Measurements from ENCODE around the gene ABHD17A. TPM values are rescaled to one million over a fixed set of nuclear protein-coding genes. Genes with fewer than 3 reads are reported as not detected.

Gene ABHD17A
- total and polyA plus RNA-seq, 2 donors, result 90.4 to 97.4 TPM

GRCh38 chr19:1837222-1837565 lies 48.1 kb downstream of the ABHD17A start:
- DNase-seq (ENCODE audit: low read depth in 6 of 9, low spot score in 9 of 9), result no peak
- no peaks in the 10 kb centered on the region for H3K27me3 ChIP-seq (ENCODE audit: control insufficient read depth in 2 of 2, insufficient read depth in 1 of 2, low read length in 1 of 2)
- H3K27ac ChIP-seq (ENCODE audit: low read depth in 1 of 2, low read length in 1 of 2), result no peak overlapping the region
- H3K4me3 ChIP-seq (ENCODE audit: low read length in 2 of 2), result no peak overlapping the region
- 87% methylated on average over 11 of the region's 11 CpGs for WGBS
- peaks cover 18 to 23% of the 10 kb centered on the region in 2 donors for H3K4me1 ChIP-seq (ENCODE audit: control insufficient read depth in 2 of 2, insufficient read depth in 2 of 2, low read length in 2 of 2)
- no peaks in the 10 kb centered on the region for H3K9me3 ChIP-seq (ENCODE audit: control insufficient read depth in 2 of 2, insufficient read depth in 1 of 2, low read length in 1 of 2)
- H3K36me3 ChIP-seq (ENCODE audit: control insufficient read depth in 2 of 2, insufficient read depth in 2 of 2, low read length in 1 of 2), result peaks cover 23 to 41% of the 10 kb centered on the region in 2 donors

DNA sequence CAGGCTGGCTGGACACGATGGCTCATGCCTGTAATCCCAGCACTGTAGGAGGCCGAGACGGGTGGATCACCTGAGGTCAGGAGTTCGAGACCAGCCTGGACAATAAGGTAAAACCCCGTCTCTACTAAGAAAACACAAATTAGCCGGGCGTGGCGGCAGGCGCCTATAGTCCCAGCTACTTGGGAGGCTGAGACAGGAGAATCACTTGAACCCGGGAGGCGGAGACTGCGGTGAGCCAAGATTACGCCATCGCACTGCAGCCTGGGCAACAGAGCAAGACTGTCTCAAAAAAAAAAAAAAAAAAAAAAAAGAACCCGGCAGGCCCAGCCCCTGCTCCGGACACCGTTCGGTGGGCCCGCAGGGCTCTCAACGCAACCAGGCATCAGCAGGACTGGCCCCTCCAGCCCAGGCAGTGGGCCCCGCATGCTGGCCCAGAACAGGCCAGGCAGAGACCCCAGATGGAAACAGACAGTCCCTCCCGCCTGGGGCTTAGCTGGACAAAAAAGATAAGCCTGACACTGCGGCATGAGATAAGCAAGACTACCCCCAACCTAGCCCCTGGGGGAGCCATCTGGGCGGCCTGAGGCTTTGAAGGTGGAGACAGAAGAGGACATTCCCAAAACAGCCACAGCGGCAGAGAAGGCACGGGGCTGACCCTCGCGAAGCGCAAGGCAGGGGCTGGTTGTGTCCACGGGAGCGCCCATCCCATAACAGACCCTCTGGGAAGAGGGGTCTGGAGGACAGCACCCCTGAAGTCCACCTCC lies 48.7 kb downstream of the ABHD17A start:
- H3K4me1 ChIP-seq (ENCODE audit: control insufficient read depth in 2 of 2, insufficient read depth in 2 of 2, low read length in 2 of 2), result peaks cover 18 to 21% of the 10 kb centered on the region in 2 donors
- no peak overlapping the region for H3K4me3 ChIP-seq (ENCODE audit: low read length in 2 of 2)
- no peak for DNase-seq (ENCODE audit: low read depth in 6 of 9, low spot score in 9 of 9)
- H3K27ac ChIP-seq (ENCODE audit: low read depth in 1 of 2, low read length in 1 of 2), result no peak overlapping the region
- H3K27me3 ChIP-seq (ENCODE audit: control insufficient read depth in 2 of 2, insufficient read depth in 1 of 2, low read length in 1 of 2), result no peaks in the 10 kb centered on the region
- peaks cover 28 to 44% of the 10 kb centered on the region in 2 donors for H3K36me3 ChIP-seq (ENCODE audit: control insufficient read depth in 2 of 2, insufficient read depth in 2 of 2, low read length in 1 of 2)
- no peaks in the 10 kb centered on the region for H3K9me3 ChIP-seq (ENCODE audit: control insufficient read depth in 2 of 2, insufficient read depth in 1 of 2, low read length in 1 of 2)
- 98% methylated on average over 31 of the region's 31 CpGs for WGBS

- H3K4me3 ChIP-seq (ENCODE audit: low read length in 2 of 2), result no peak overlapping the region
- H3K4me1 ChIP-seq (ENCODE audit: control insufficient read depth in 2 of 2, insufficient read depth in 2 of 2, low read length in 2 of 2), result peaks cover 0 to 7% of the 10 kb centered on the region in 2 donors
- WGBS, result 96% methylated on average over 15 of the region's 15 CpGs
- no peak for DNase-seq (ENCODE audit: low read depth in 6 of 9, low spot score in 9 of 9)
- H3K36me3 ChIP-seq (ENCODE audit: control insufficient read depth in 2 of 2, insufficient read depth in 2 of 2, low read length in 1 of 2), result peaks cover 41 to 57% of the 10 kb centered on the region in 2 donors
- no peak overlapping the region for H3K27ac ChIP-seq (ENCODE audit: low read depth in 1 of 2, low read length in 1 of 2)
- no peaks in the 10 kb centered on the region for H3K27me3 ChIP-seq (ENCODE audit: control insufficient read depth in 2 of 2, insufficient read depth in 1 of 2, low read length in 1 of 2)
- H3K9me3 ChIP-seq (ENCODE audit: control insufficient read depth in 2 of 2, insufficient read depth in 1 of 2, low read length in 1 of 2), result no peaks in the 10 kb centered on the region
Observed at GRCh38 chr19:1833540-1833939, 51.8 kb downstream of the ABHD17A start.

DNA sequence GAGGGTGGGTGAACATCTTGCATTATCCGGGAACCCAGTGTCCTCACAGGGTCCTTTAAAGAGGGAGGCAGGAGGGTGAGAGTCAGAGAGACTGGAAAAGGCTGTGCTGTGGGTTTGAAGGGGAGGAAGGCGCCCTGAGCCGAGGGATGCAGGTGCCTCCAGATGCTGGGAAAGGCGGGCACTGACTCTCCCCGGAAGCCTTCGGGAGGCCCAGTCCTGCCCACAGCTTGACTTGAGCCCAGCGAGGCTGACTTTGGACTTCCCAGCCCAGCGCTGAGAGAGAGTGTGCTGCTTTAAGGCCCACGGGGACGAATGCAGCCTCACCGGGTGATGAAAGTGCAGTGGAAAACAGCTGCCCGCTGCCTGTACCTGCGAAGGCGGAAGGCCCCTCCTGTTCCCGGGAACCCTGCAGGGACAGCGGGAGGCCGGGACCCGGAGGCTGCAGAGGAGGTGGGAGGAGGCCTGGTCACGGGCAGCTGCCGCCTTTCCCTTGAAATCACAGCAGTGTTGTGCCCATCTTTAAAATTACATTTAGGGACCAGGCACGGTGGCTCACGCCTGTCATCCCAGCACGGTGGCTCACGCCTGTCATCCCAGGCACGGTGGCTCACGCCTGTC lies 53.1 kb downstream of the ABHD17A start:
- Histone ChIP-seq H3K36me3 (ENCODE audit: control insufficient read depth in 2 of 2, insufficient read depth in 2 of 2, low read length in 1 of 2) (peaks cover 45 to 63% of the 10 kb centered on the region in 2 donors), H3K27ac (ENCODE audit: low read depth in 1 of 2, low read length in 1 of 2) (no peak overlapping the region), H3K4me3 (ENCODE audit: low read length in 2 of 2) (no peak overlapping the region), H3K27me3 (ENCODE audit: control insufficient read depth in 2 of 2, insufficient read depth in 1 of 2, low read length in 1 of 2) (no peaks in the 10 kb centered on the region), H3K9me3 (ENCODE audit: control insufficient read depth in 2 of 2, insufficient read depth in 1 of 2, low read length in 1 of 2) (no peaks in the 10 kb centered on the region), H3K4me1 (ENCODE audit: control insufficient read depth in 2 of 2, insufficient read depth in 2 of 2, low read length in 2 of 2) (no peaks in the 10 kb centered on the region)
- DNase-seq (ENCODE audit: low read depth in 6 of 9, low spot score in 9 of 9), result no peak
- WGBS, result 94% methylated on average over 26 of the region's 26 CpGs

DNA sequence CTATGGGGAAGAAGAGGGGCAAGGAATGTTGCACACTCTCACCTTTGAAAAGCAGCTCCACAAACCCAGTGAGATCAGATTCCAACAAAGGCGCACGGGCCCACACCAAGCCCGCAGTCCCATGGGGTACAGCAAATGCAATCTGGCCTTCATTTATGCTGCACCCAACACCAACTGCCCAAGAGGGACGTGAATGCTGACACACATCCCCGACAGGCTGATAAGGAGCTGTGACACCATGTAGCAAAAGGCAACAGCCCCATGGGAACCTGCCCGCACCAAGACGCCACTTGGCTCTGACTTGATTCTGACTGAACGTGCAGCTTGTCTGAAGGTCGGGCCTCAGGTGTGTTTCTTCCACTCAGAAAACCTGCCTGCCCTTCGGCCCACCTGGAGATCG lies 54.3 kb downstream of the ABHD17A start:
- 97% methylated on average over 11 of the region's 11 CpGs for WGBS
- Histone ChIP-seq H3K36me3 (ENCODE audit: control insufficient read depth in 2 of 2, insufficient read depth in 2 of 2, low read length in 1 of 2) (peaks cover 53 to 73% of the 10 kb centered on the region in 2 donors), H3K27ac (ENCODE audit: low read depth in 1 of 2, low read length in 1 of 2) (no peak overlapping the region), H3K27me3 (ENCODE audit: control insufficient read depth in 2 of 2, insufficient read depth in 1 of 2, low read length in 1 of 2) (no peaks in the 10 kb centered on the region), H3K4me3 (ENCODE audit: low read length in 2 of 2) (no peak overlapping the region), H3K9me3 (ENCODE audit: control insufficient read depth in 2 of 2, insufficient read depth in 1 of 2, low read length in 1 of 2) (no peaks in the 10 kb centered on the region), H3K4me1 (ENCODE audit: control insufficient read depth in 2 of 2, insufficient read depth in 2 of 2, low read length in 2 of 2) (no peaks in the 10 kb centered on the region)
- DNase-seq (ENCODE audit: low read depth in 6 of 9, low spot score in 9 of 9), result no peak

DNA sequence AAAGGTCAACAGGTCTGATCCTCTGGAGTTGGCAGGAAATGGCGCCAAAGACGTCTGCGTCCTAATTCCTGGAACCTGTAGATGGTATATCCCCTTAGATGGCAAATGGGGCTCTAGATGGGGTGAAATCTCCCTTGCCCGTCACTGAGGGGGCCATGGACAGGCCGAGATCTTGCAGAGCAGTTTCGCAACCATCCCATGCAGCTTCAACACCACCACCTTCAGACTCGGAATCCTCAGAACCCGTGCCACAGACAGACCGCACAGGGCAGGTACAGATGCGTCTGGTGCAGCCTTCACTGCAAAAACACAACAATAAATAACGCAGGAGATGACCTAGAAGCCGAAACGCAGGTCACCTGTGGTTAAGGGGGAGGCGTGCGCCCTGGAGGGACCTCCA lies 54.7 kb downstream of the ABHD17A start:
- Histone ChIP-seq H3K27ac (ENCODE audit: low read depth in 1 of 2, low read length in 1 of 2) (no peak overlapping the region), H3K27me3 (ENCODE audit: control insufficient read depth in 2 of 2, insufficient read depth in 1 of 2, low read length in 1 of 2) (no peaks in the 10 kb centered on the region), H3K9me3 (ENCODE audit: control insufficient read depth in 2 of 2, insufficient read depth in 1 of 2, low read length in 1 of 2) (no peaks in the 10 kb centered on the region), H3K36me3 (ENCODE audit: control insufficient read depth in 2 of 2, insufficient read depth in 2 of 2, low read length in 1 of 2) (peaks cover 57 to 69% of the 10 kb centered on the region in 2 donors), H3K4me1 (ENCODE audit: control insufficient read depth in 2 of 2, insufficient read depth in 2 of 2, low read length in 2 of 2) (no peaks in the 10 kb centered on the region), H3K4me3 (ENCODE audit: low read length in 2 of 2) (no peak overlapping the region)
- DNase-seq (ENCODE audit: low read depth in 6 of 9, low spot score in 9 of 9), result no peak
- WGBS, result 97% methylated on average over 15 of the region's 15 CpGs

- Histone ChIP-seq H3K4me3 (ENCODE audit: low read length in 2 of 2) (no peak overlapping the region), H3K27me3 (ENCODE audit: control insufficient read depth in 2 of 2, insufficient read depth in 1 of 2, low read length in 1 of 2) (no peaks in the 10 kb centered on the region), H3K9me3 (ENCODE audit: control insufficient read depth in 2 of 2, insufficient read depth in 1 of 2, low read length in 1 of 2) (no peaks in the 10 kb centered on the region), H3K4me1 (ENCODE audit: control insufficient read depth in 2 of 2, insufficient read depth in 2 of 2, low read length in 2 of 2) (no peaks in the 10 kb centered on the region), H3K27ac (ENCODE audit: low read depth in 1 of 2, low read length in 1 of 2) (no peak overlapping the region), H3K36me3 (ENCODE audit: control insufficient read depth in 2 of 2, insufficient read depth in 2 of 2, low read length in 1 of 2) (peaks cover 57 to 65% of the 10 kb centered on the region in 2 donors)
- DNase-seq (ENCODE audit: low read depth in 6 of 9, low spot score in 9 of 9), result no peak
- 98% methylated on average over 11 of the region's 11 CpGs for WGBS
Observed at GRCh38 chr19:1829958-1830357, 55.3 kb downstream of the ABHD17A start.

DNA sequence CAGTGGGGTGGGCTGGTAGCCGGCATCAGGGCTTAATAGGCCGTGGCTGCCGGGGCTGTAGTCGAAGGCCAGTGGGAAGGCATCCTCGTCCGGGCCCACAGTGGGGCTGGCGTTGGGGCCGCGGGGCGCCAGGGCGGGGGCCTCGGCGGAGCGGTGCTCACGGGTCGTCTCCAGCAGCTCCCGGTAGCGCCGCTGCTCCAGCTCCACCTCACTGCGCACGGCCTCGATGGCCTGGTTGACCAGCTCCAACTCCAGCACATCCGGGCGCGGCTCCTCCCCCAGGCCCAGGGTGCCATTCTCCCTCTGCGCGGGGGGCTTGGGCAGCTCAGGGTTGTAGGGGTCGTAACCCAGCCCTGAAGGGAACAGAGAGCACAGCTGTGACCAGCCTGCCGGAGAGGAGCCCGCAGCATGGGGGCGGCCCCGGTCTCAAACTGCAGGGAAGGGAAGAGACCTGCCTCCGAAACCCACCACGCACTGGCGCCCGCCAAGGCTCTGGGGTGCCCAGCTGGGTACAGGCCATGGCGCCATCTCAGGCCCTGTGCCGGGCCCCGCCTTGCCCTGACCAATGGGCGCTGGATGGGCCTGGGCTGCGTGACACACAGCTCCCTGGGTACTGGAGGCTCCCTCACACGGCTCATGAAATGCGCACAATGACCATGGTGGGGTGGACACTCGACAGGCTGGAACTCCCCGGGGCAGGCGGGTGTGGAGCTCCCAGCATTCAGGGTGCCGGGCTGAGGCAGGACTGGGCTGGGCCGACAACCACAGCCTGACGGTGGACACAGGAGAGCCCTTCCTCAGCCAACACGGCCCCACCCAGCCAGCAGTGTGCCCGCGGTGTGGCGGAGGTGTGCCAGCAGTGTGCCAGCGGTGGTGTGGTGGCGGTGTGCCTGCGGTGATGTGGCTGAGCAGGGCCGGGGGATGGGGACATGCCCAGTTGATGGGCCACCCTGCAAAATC lies 56.7 kb downstream of the ABHD17A start:
- H3K4me3 ChIP-seq (ENCODE audit: low read length in 2 of 2), result no peak overlapping the region
- peaks cover 65 to 68% of the 10 kb centered on the region in 2 donors for H3K36me3 ChIP-seq (ENCODE audit: control insufficient read depth in 2 of 2, insufficient read depth in 2 of 2, low read length in 1 of 2)
- DNase-seq (ENCODE audit: low read depth in 6 of 9, low spot score in 9 of 9), result no peak
- H3K27me3 ChIP-seq (ENCODE audit: control insufficient read depth in 2 of 2, insufficient read depth in 1 of 2, low read length in 1 of 2), result no peaks in the 10 kb centered on the region
- H3K27ac ChIP-seq (ENCODE audit: low read depth in 1 of 2, low read length in 1 of 2), result no peak overlapping the region
- no peaks in the 10 kb centered on the region for H3K9me3 ChIP-seq (ENCODE audit: control insufficient read depth in 2 of 2, insufficient read depth in 1 of 2, low read length in 1 of 2)
- no peaks in the 10 kb centered on the region for H3K4me1 ChIP-seq (ENCODE audit: control insufficient read depth in 2 of 2, insufficient read depth in 2 of 2, low read length in 2 of 2)
- 97% methylated on average over 57 of the region's 57 CpGs for WGBS
